HEK293T (cell line): ENCODE results near the gene PECR.

Experiments used
- ARNT ChIP-seq: fragments of 450-650 bp; IDR thresholded peaks from 2 replicates; pipeline ENCODE4 v1.6.1; 2017; ENCODE audit warnings: mild to moderate bottlenecking
- FOXK2 ChIP-seq: fragments of 450-650 bp; IDR thresholded peaks from 2 replicates; pipeline ENCODE4 v1.6.1; 2016; ENCODE audit warnings: mild to moderate bottlenecking
- FOXM1 ChIP-seq: fragments of 450-650 bp; IDR thresholded peaks from 2 replicates; pipeline ENCODE4 v1.6.1; 2017; ENCODE audit warnings: mild to moderate bottlenecking, borderline replicate concordance
- HDGF ChIP-seq: fragments of 450-650 bp; IDR thresholded peaks from 2 replicates; pipeline ENCODE4 v1.6.1; 2017; ENCODE audit warnings: antibody characterized with exemption, borderline replicate concordance
- LEF1 ChIP-seq: fragments of 450-650 bp; IDR thresholded peaks from 2 replicates; pipeline ENCODE4 v1.6.1; 2017; ENCODE audit warnings: mild to moderate bottlenecking, borderline replicate concordance
- NFRKB ChIP-seq: fragments of 450-650 bp; IDR thresholded peaks from 2 replicates; pipeline ENCODE4 v1.6.1; 2016; ENCODE audit warnings: mild to moderate bottlenecking, moderate library complexity
- SP1 ChIP-seq: fragments of 450-650 bp; IDR thresholded peaks from 2 replicates; pipeline ENCODE4 v1.6.1; 2017
- TARDBP ChIP-seq: fragments of 450-650 bp; IDR thresholded peaks from 2 replicates; pipeline ENCODE4 v1.6.1; 2016
- TF ChIP-seq, protein P1 (sequence below): fragments of 450-650 bp; IDR thresholded peaks from 2 replicates; pipeline ENCODE4 v1.6.1; 2016

DNA sequence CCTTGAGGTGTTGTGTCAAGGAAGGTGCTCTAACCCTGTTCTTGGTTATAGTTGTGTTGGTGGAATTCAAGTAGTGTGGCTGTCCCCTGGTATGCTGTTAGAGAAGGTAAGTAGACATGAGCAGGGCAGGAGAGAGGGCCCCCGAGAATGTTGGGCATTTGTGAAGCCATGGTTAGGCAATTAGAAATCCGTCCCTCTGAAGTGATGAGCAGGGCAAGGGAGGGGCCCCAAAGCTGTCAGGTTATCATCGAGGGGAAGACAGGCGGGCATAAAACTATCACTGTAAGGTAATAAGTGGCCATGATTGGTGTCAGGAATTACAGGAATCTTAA is 32.7 kb upstream of the PECR start:
- TF ChIP-seq ARNT (no peak), FOXM1 (no peak), FOXK2 (no peak), TARDBP (no peak), LEF1 (no peak), HDGF (no peak), NFRKB (no peak), SP1 (no peak)
- TF ChIP-seq, protein P1, sequence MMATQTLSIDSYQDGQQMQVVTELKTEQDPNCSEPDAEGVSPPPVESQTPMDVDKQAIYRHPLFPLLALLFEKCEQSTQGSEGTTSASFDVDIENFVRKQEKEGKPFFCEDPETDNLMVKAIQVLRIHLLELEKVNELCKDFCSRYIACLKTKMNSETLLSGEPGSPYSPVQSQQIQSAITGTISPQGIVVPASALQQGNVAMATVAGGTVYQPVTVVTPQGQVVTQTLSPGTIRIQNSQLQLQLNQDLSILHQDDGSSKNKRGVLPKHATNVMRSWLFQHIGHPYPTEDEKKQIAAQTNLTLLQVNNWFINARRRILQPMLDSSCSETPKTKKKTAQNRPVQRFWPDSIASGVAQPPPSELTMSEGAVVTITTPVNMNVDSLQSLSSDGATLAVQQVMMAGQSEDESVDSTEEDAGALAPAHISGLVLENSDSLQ, result no peak
